ENCODE results near the gene USP17L25. TPM values are rescaled to one million over a fixed set of nuclear protein-coding genes. Genes with fewer than 3 reads are reported as not detected.
"Not testable (repeated sequence)": the region's sequence is repeated elsewhere in the genome, so short reads cannot be mapped to it uniquely, and the experiment has no call there.

The USP17L25 gene, protein sequence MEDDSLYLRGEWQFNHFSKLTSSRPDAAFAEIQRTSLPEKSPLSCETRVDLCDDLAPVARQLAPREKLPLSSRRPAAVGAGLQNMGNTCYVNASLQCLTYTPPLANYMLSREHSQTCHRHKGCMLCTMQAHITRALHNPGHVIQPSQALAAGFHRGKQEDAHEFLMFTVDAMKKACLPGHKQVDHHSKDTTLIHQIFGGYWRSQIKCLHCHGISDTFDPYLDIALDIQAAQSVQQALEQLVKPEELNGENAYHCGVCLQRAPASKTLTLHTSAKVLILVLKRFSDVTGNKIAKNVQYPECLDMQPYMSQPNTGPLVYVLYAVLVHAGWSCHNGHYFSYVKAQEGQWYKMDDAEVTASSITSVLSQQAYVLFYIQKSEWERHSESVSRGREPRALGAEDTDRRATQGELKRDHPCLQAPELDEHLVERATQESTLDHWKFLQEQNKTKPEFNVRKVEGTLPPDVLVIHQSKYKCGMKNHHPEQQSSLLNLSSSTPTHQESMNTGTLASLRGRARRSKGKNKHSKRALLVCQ
- total RNA-seq: not detected in 2 replicates

DNA sequence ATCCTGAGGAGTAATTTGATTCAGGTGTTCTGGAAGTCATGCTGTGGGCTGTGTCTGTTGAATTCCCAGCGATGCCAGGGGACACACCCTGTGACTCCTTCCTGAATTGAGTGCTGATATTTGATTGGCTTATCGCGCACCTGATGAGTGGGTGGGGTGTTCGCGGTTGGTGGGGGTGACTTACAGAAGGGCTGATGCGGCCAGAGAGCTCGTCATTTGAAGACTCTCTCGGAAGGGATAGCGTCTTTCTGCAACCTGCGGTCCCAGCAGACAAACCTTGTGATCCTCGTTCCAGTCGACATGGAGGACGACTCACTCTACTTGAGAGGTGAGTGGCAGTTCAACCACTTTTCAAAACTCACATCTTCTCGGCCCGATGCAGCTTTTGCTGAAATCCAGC lies at the start of gene USP17L25:
USP17L25 (plus strand) TSS at position 301 of the 400 bp plus-strand sequence; CDS start at position 301, 0 bp downstream.
- intact Hi-C loops (cut with micrococcal nuclease); H3K9me3 Mint-ChIP-seq; H3K4me1 Mint-ChIP-seq (ENCODE audit: low read depth); H3K36me3 Mint-ChIP-seq (ENCODE audit: low read depth); H3K4me3 Mint-ChIP-seq (ENCODE audit: low read depth); H3K27me3 Mint-ChIP-seq (ENCODE audit: low read depth); DNase-seq (ENCODE audit: low spot score); H3K27ac Mint-ChIP-seq: not testable (repeated sequence)

GRCh38 chr4:9324191-9324590 lies 5.5 kb upstream of the USP17L25 start:
- DNase-seq (ENCODE audit: low spot score); H3K36me3 Mint-ChIP-seq (ENCODE audit: low read depth); intact Hi-C loops (cut with micrococcal nuclease); H3K4me1 Mint-ChIP-seq (ENCODE audit: low read depth); H3K27me3 Mint-ChIP-seq (ENCODE audit: low read depth); H3K27ac Mint-ChIP-seq; H3K9me3 Mint-ChIP-seq; H3K4me3 Mint-ChIP-seq (ENCODE audit: low read depth): not testable (repeated sequence)

DNA sequence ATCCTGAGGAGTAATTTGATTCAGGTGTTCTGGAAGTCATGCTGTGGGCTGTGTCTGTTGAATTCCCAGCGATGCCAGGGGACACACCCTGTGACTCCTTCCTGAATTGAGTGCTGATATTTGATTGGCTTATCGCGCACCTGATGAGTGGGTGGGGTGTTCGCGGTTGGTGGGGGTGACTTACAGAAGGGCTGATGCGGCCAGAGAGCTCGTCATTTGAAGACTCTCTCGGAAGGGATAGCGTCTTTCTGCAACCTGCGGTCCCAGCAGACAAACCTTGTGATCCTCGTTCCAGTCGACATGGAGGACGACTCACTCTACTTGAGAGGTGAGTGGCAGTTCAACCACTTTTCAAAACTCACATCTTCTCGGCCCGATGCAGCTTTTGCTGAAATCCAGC lies 4.8 kb upstream of the USP17L25 start, which contains the start of gene USP17L24:
USP17L24 (plus strand) TSS at position 301 of the 400 bp plus-strand sequence; CDS start at position 301, 0 bp downstream.
- H3K27me3 Mint-ChIP-seq (ENCODE audit: low read depth); H3K4me1 Mint-ChIP-seq (ENCODE audit: low read depth); intact Hi-C loops (cut with micrococcal nuclease); DNase-seq (ENCODE audit: low spot score); H3K36me3 Mint-ChIP-seq (ENCODE audit: low read depth); H3K9me3 Mint-ChIP-seq; H3K27ac Mint-ChIP-seq; H3K4me3 Mint-ChIP-seq (ENCODE audit: low read depth): not testable (repeated sequence)

GRCh38 chr4:9334358-9334757 lies 4.6 kb downstream of the USP17L25 start, which contains the start of gene USP17L26:
Gene USP17L26 (plus strand): TSS chr4:9334658. CDS start chr4:9334658, 0 bp downstream.
- H3K27me3 Mint-ChIP-seq (ENCODE audit: low read depth); DNase-seq (ENCODE audit: low spot score); H3K9me3 Mint-ChIP-seq; H3K27ac Mint-ChIP-seq; intact Hi-C loops (cut with micrococcal nuclease); H3K4me3 Mint-ChIP-seq (ENCODE audit: low read depth); H3K4me1 Mint-ChIP-seq (ENCODE audit: low read depth); H3K36me3 Mint-ChIP-seq (ENCODE audit: low read depth): not testable (repeated sequence)

DNA sequence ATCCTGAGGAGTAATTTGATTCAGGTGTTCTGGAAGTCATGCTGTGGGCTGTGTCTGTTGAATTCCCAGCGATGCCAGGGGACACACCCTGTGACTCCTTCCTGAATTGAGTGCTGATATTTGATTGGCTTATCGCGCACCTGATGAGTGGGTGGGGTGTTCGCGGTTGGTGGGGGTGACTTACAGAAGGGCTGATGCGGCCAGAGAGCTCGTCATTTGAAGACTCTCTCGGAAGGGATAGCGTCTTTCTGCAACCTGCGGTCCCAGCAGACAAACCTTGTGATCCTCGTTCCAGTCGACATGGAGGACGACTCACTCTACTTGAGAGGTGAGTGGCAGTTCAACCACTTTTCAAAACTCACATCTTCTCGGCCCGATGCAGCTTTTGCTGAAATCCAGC lies 9.4 kb downstream of the USP17L25 start, which contains the start of gene USP17L5:
USP17L5 (plus strand) TSS at position 301 of the 400 bp plus-strand sequence; CDS start at position 301, 0 bp downstream.
- H3K9me3 Mint-ChIP-seq; H3K4me3 Mint-ChIP-seq (ENCODE audit: low read depth); H3K27ac Mint-ChIP-seq; H3K4me1 Mint-ChIP-seq (ENCODE audit: low read depth); H3K36me3 Mint-ChIP-seq (ENCODE audit: low read depth); intact Hi-C loops (cut with micrococcal nuclease); H3K27me3 Mint-ChIP-seq (ENCODE audit: low read depth); DNase-seq (ENCODE audit: low spot score): not testable (repeated sequence)

DNA sequence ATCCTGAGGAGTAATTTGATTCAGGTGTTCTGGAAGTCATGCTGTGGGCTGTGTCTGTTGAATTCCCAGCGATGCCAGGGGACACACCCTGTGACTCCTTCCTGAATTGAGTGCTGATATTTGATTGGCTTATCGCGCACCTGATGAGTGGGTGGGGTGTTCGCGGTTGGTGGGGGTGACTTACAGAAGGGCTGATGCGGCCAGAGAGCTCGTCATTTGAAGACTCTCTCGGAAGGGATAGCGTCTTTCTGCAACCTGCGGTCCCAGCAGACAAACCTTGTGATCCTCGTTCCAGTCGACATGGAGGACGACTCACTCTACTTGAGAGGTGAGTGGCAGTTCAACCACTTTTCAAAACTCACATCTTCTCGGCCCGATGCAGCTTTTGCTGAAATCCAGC lies 14.1 kb downstream of the USP17L25 start, which contains the start of gene USP17L27:
USP17L27 (plus strand) TSS at position 301 of the 400 bp plus-strand sequence; CDS start at position 301, 0 bp downstream.
- H3K4me1 Mint-ChIP-seq (ENCODE audit: low read depth); H3K27ac Mint-ChIP-seq; H3K36me3 Mint-ChIP-seq (ENCODE audit: low read depth); H3K4me3 Mint-ChIP-seq (ENCODE audit: low read depth); H3K9me3 Mint-ChIP-seq; H3K27me3 Mint-ChIP-seq (ENCODE audit: low read depth); DNase-seq (ENCODE audit: low spot score); intact Hi-C loops (cut with micrococcal nuclease): not testable (repeated sequence)

DNA sequence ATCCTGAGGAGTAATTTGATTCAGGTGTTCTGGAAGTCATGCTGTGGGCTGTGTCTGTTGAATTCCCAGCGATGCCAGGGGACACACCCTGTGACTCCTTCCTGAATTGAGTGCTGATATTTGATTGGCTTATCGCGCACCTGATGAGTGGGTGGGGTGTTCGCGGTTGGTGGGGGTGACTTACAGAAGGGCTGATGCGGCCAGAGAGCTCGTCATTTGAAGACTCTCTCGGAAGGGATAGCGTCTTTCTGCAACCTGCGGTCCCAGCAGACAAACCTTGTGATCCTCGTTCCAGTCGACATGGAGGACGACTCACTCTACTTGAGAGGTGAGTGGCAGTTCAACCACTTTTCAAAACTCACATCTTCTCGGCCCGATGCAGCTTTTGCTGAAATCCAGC lies 18.9 kb downstream of the USP17L25 start, which contains the start of gene USP17L28:
USP17L28 (plus strand) TSS at position 301 of the 400 bp plus-strand sequence; CDS start at position 301, 0 bp downstream.
- DNase-seq (ENCODE audit: low spot score); H3K27ac Mint-ChIP-seq; H3K4me1 Mint-ChIP-seq (ENCODE audit: low read depth); H3K9me3 Mint-ChIP-seq; H3K36me3 Mint-ChIP-seq (ENCODE audit: low read depth); H3K4me3 Mint-ChIP-seq (ENCODE audit: low read depth); H3K27me3 Mint-ChIP-seq (ENCODE audit: low read depth); intact Hi-C loops (cut with micrococcal nuclease): not testable (repeated sequence)

DNA sequence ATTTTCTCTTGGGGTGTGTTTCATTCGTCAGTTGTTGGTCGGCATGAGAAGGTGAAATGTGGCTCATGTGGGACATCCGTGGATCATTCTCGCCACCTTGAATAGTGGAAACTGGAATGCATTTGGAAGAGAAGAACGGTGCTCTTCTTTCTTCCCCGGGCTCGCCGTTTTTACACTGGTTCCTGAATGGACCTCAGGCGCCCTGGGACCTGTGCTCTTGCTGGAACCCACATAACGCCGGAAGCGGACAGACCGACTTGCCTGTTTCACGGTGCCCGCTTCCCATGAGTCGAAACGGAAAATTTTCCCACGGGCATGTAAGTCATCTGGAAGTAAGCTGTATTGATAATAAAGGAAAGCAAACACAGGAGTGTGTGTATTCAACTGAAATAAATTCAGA lies 21.2 kb downstream of the USP17L25 start:
- intact Hi-C loops (cut with micrococcal nuclease); DNase-seq (ENCODE audit: low spot score); H3K4me1 Mint-ChIP-seq (ENCODE audit: low read depth); H3K36me3 Mint-ChIP-seq (ENCODE audit: low read depth); H3K27me3 Mint-ChIP-seq (ENCODE audit: low read depth); H3K27ac Mint-ChIP-seq; H3K9me3 Mint-ChIP-seq; H3K4me3 Mint-ChIP-seq (ENCODE audit: low read depth): not testable (repeated sequence)

DNA sequence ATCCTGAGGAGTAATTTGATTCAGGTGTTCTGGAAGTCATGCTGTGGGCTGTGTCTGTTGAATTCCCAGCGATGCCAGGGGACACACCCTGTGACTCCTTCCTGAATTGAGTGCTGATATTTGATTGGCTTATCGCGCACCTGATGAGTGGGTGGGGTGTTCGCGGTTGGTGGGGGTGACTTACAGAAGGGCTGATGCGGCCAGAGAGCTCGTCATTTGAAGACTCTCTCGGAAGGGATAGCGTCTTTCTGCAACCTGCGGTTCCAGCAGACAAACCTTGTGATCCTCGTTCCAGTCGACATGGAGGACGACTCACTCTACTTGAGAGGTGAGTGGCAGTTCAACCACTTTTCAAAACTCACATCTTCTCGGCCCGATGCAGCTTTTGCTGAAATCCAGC lies 23.6 kb downstream of the USP17L25 start, which contains the start of gene USP17L29:
USP17L29 (plus strand) TSS at position 301 of the 400 bp plus-strand sequence; CDS start at position 301, 0 bp downstream.
- intact Hi-C loops (cut with micrococcal nuclease); H3K4me3 Mint-ChIP-seq (ENCODE audit: low read depth); H3K27me3 Mint-ChIP-seq (ENCODE audit: low read depth); DNase-seq (ENCODE audit: low spot score); H3K27ac Mint-ChIP-seq; H3K4me1 Mint-ChIP-seq (ENCODE audit: low read depth); H3K36me3 Mint-ChIP-seq (ENCODE audit: low read depth); H3K9me3 Mint-ChIP-seq: not testable (repeated sequence)

GRCh38 chr4:9362829-9363228 lies 33.1 kb downstream of the USP17L25 start, which contains the start of gene USP17L30:
Gene USP17L30 (plus strand): TSS chr4:9363129. CDS start chr4:9363129, 0 bp downstream.
- H3K4me1 Mint-ChIP-seq (ENCODE audit: low read depth); H3K4me3 Mint-ChIP-seq (ENCODE audit: low read depth); DNase-seq (ENCODE audit: low spot score); intact Hi-C loops (cut with micrococcal nuclease); H3K9me3 Mint-ChIP-seq; H3K27me3 Mint-ChIP-seq (ENCODE audit: low read depth); H3K36me3 Mint-ChIP-seq (ENCODE audit: low read depth); H3K27ac Mint-ChIP-seq: not testable (repeated sequence)

DNA sequence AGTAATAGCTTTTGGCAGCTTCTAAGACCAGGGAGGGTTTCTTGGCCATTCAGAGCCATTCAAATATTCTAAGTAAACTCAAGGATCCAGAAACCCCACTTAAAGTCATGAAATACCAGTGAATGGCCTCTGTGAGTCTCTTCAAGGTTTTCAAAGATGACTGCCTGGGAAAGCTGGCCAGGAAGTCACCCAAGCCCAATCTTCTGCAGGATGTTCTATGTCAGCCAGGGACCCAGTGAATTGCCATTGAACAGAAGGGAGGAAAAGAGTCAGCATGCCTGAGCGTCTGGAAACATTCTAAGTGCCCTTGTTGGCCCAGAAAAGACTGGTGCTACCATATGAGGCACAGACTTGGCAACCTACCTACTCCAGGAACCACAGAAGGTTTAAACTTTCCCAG lies 50.2 kb downstream of the USP17L25 start:
- H3K4me1 Mint-ChIP-seq (ENCODE audit: low read depth); H3K27ac Mint-ChIP-seq; H3K4me3 Mint-ChIP-seq (ENCODE audit: low read depth); H3K36me3 Mint-ChIP-seq (ENCODE audit: low read depth); intact Hi-C loops (cut with micrococcal nuclease); H3K9me3 Mint-ChIP-seq; H3K27me3 Mint-ChIP-seq (ENCODE audit: low read depth); DNase-seq (ENCODE audit: low spot score): not testable (repeated sequence)
